Activated naive CD8-positive, alpha-beta T cell treated with anti-CD3 and anti-CD28 coated beads for 36 hours (primary cell): Measurements from ENCODE around the gene GP9. TPM values are rescaled to one million over a fixed set of nuclear protein-coding genes. Genes with fewer than 3 reads are reported as not detected.

Source experiments
- DNase-seq: peaks from one replicate; pipeline ENCODE4 v3.0.0; 2021
- H3K27ac Mint-ChIP-seq: one replicate; pipeline ENCODE4 v1.8.0; 2022; ENCODE audit warnings: mild to moderate bottlenecking, moderate library complexity, mixed read lengths
- H3K27me3 Mint-ChIP-seq: one replicate; pipeline ENCODE4 v1.8.0; 2022; ENCODE audit warnings: mild to moderate bottlenecking, mixed read lengths
- H3K36me3 Mint-ChIP-seq: one replicate; pipeline ENCODE4 v1.8.0; 2021; ENCODE audit warnings: mild to moderate bottlenecking, mixed read lengths
- H3K4me1 Mint-ChIP-seq: one replicate; pipeline ENCODE4 v1.8.0; 2021; ENCODE audit warnings: mixed read lengths
- H3K4me3 Mint-ChIP-seq: one replicate; pipeline ENCODE4 v1.8.0; 2022; ENCODE audit warnings: mild to moderate bottlenecking, moderate library complexity, mixed read lengths
- H3K9me3 Mint-ChIP-seq: one replicate; pipeline ENCODE4 v1.8.0; 2022; ENCODE audit warnings: mixed read lengths
- total RNA-seq, 2 experiments: library from RNA; stranded (reverse); gene quantifications; one replicate each; pipeline ENCODE4 v1.2.3, GENCODE V29; 2021

Gene GP9
- total RNA-seq, 2 experiments from 2014 or later = not detected

GRCh38 chr3:129023008-129023358 lies 37.6 kb upstream of the GP9 start:
- Mint-ChIP-seq H3K4me1 (peaks cover 21% of the 10 kb centered on the region), H3K36me3 (peaks cover 8% of the 10 kb centered on the region), H3K9me3 (no peaks in the 10 kb centered on the region), H3K27me3 (no peaks in the 10 kb centered on the region), H3K27ac (no peak overlapping the region), H3K4me3 (no peak overlapping the region)
- no peak for DNase-seq

- peaks cover 8% of the 10 kb centered on the region for H3K36me3 Mint-ChIP-seq
- no peak overlapping the region for H3K4me3 Mint-ChIP-seq
- DNase-seq = no peak
- H3K27me3 Mint-ChIP-seq = no peaks in the 10 kb centered on the region
- no peaks in the 10 kb centered on the region for H3K9me3 Mint-ChIP-seq
- H3K4me1 Mint-ChIP-seq = peaks cover 21% of the 10 kb centered on the region
- no peak overlapping the region for H3K27ac Mint-ChIP-seq
These were observed 36.7 kb upstream of the GP9 start for GRCh38 chr3:129023909-129024308.

GRCh38 chr3:129025108-129025507 lies 35.5 kb upstream of the GP9 start:
- DNase-seq = no peak
- Mint-ChIP-seq H3K4me1 (peaks cover 21% of the 10 kb centered on the region), H3K36me3 (peaks cover 8% of the 10 kb centered on the region), H3K9me3 (no peaks in the 10 kb centered on the region), H3K27me3 (no peaks in the 10 kb centered on the region), H3K27ac (no peak overlapping the region), H3K4me3 (no peak overlapping the region)

- H3K27me3 Mint-ChIP-seq = no peaks in the 10 kb centered on the region
- peak overlapping the region; percentile 90 for H3K4me3 Mint-ChIP-seq
- peaks cover 8% of the 10 kb centered on the region for H3K36me3 Mint-ChIP-seq
- peak overlapping the region; percentile 97 for H3K27ac Mint-ChIP-seq
- no peaks in the 10 kb centered on the region for H3K9me3 Mint-ChIP-seq
- no peak for DNase-seq
- peaks cover 21% of the 10 kb centered on the region for H3K4me1 Mint-ChIP-seq
These were observed 34.7 kb upstream of the GP9 start for GRCh38 chr3:129025691-129026435.

- H3K9me3 Mint-ChIP-seq = no peaks in the 10 kb centered on the region
- peak overlapping the region; percentile 90 for H3K4me3 Mint-ChIP-seq
- H3K36me3 Mint-ChIP-seq = peaks cover 8% of the 10 kb centered on the region
- no peaks in the 10 kb centered on the region for H3K27me3 Mint-ChIP-seq
- peak overlapping the region; percentile 97 for H3K27ac Mint-ChIP-seq
- DNase-seq = peak; percentile 96
- peaks cover 20% of the 10 kb centered on the region for H3K4me1 Mint-ChIP-seq
These were observed 33.6 kb upstream of the GP9 start for GRCh38 chr3:129026728-129027543.

- no peak for DNase-seq
- no peaks in the 10 kb centered on the region for H3K27me3 Mint-ChIP-seq
- H3K36me3 Mint-ChIP-seq = peaks cover 8% of the 10 kb centered on the region
- peak overlapping the region; percentile 45 for H3K4me3 Mint-ChIP-seq
- H3K9me3 Mint-ChIP-seq = no peaks in the 10 kb centered on the region
- no peak overlapping the region for H3K27ac Mint-ChIP-seq
- peaks cover 14% of the 10 kb centered on the region for H3K4me1 Mint-ChIP-seq
These were observed 33.1 kb upstream of the GP9 start for GRCh38 chr3:129027544-129027880.

GRCh38 chr3:129028866-129029265 lies 31.7 kb upstream of the GP9 start:
- Mint-ChIP-seq H3K27me3 (no peaks in the 10 kb centered on the region), H3K4me3 (no peak overlapping the region), H3K27ac (no peak overlapping the region), H3K9me3 (no peaks in the 10 kb centered on the region), H3K4me1 (peaks cover 11% of the 10 kb centered on the region), H3K36me3 (peaks cover 8% of the 10 kb centered on the region)
- no peak for DNase-seq

GRCh38 chr3:129030611-129031010 lies 30.0 kb upstream of the GP9 start:
- Mint-ChIP-seq H3K36me3 (peaks cover 3% of the 10 kb centered on the region), H3K27me3 (no peaks in the 10 kb centered on the region), H3K4me1 (peaks cover 19% of the 10 kb centered on the region), H3K27ac (no peak overlapping the region), H3K4me3 (no peak overlapping the region), H3K9me3 (no peaks in the 10 kb centered on the region)
- DNase-seq = no peak

- Mint-ChIP-seq H3K9me3 (no peaks in the 10 kb centered on the region), H3K4me3 (no peak overlapping the region), H3K27ac (no peak overlapping the region), H3K4me1 (peaks cover 15% of the 10 kb centered on the region), H3K36me3 (no peaks in the 10 kb centered on the region), H3K27me3 (no peaks in the 10 kb centered on the region)
- no peak for DNase-seq
These were observed 28.9 kb upstream of the GP9 start for GRCh38 chr3:129031476-129032215.

GRCh38 chr3:129032716-129033115 lies 27.9 kb upstream of the GP9 start:
- Mint-ChIP-seq H3K4me3 (no peak overlapping the region), H3K4me1 (peaks cover 12% of the 10 kb centered on the region), H3K9me3 (no peaks in the 10 kb centered on the region), H3K27me3 (no peaks in the 10 kb centered on the region), H3K36me3 (no peaks in the 10 kb centered on the region), H3K27ac (no peak overlapping the region)
- no peak for DNase-seq

- Mint-ChIP-seq H3K27ac (no peak overlapping the region), H3K36me3 (no peaks in the 10 kb centered on the region), H3K4me1 (peaks cover 12% of the 10 kb centered on the region), H3K27me3 (no peaks in the 10 kb centered on the region), H3K4me3 (no peak overlapping the region), H3K9me3 (no peaks in the 10 kb centered on the region)
- no peak for DNase-seq
These were observed 27.4 kb upstream of the GP9 start for GRCh38 chr3:129033151-129033550.

GRCh38 chr3:129033633-129034321 lies 26.8 kb upstream of the GP9 start:
- no peak for DNase-seq
- peaks cover 12% of the 10 kb centered on the region for H3K4me1 Mint-ChIP-seq
- no peaks in the 10 kb centered on the region for H3K9me3 Mint-ChIP-seq
- no peak overlapping the region for H3K27ac Mint-ChIP-seq
- H3K27me3 Mint-ChIP-seq = no peaks in the 10 kb centered on the region
- no peak overlapping the region for H3K4me3 Mint-ChIP-seq
- H3K36me3 Mint-ChIP-seq = no peaks in the 10 kb centered on the region

- H3K9me3 Mint-ChIP-seq = no peaks in the 10 kb centered on the region
These were observed 25.9 kb upstream of the GP9 start for GRCh38 chr3:129034642-129035041.

GRCh38 chr3:129035360-129036221 lies 25.0 kb upstream of the GP9 start:
- Mint-ChIP-seq H3K27ac (no peak overlapping the region), H3K36me3 (no peaks in the 10 kb centered on the region), H3K9me3 (no peaks in the 10 kb centered on the region), H3K4me1 (peaks cover 16% of the 10 kb centered on the region), H3K27me3 (no peaks in the 10 kb centered on the region), H3K4me3 (no peak overlapping the region)
- DNase-seq = no peak

More at GRCh38 chr3:129034642-129035041, 25.9 kb upstream of the GP9 start:
- H3K27me3 Mint-ChIP-seq = no peaks in the 10 kb centered on the region
- DNase-seq = no peak
- H3K27ac Mint-ChIP-seq = no peak overlapping the region
- no peaks in the 10 kb centered on the region for H3K36me3 Mint-ChIP-seq
- H3K4me3 Mint-ChIP-seq = no peak overlapping the region
- H3K4me1 Mint-ChIP-seq = peaks cover 14% of the 10 kb centered on the region
